Stimulated activated CD8-positive, alpha-beta memory T cell treated with anti-CD3 and anti-CD28 coated beads, Interleukin-15, amount 100 ng/mL, for 24 hours (primary cell): ENCODE results near the gene PSRC1.

Experiments used
- DNase-seq: peaks from one replicate; pipeline ENCODE4 v3.0.0-alpha.2; 2020; ENCODE audit warnings: low read depth

The PSRC1 gene

GRCh38 chr1:109247401-109248365 lies 35.3 kb downstream of the PSRC1 start:
- DNase-seq, result no peak

DNA sequence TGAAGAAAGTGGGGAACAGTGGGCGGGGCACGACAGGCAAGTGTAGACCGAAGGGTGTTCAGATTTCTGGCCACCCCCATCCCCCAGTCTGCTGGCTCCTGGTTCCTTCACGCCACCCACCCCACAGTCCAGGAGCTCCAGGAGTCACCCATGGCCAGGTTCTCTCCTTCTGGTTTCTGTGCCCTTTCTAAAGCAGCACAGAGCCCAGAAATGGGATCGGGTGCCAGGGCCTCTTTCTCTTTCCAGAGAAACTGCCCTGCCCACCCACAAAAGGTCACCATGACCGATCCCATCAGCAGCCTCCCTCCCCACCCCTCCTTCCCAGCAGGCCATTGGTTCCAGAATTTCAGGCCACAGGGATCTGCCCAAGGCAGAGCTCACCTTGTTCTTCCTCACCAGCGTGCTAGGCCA lies 36.8 kb downstream of the PSRC1 start:
- DNase-seq, result no peak

- no peak for DNase-seq
Measured at GRCh38 chr1:109243860-109244552, 38.9 kb downstream of the PSRC1 start.

DNA sequence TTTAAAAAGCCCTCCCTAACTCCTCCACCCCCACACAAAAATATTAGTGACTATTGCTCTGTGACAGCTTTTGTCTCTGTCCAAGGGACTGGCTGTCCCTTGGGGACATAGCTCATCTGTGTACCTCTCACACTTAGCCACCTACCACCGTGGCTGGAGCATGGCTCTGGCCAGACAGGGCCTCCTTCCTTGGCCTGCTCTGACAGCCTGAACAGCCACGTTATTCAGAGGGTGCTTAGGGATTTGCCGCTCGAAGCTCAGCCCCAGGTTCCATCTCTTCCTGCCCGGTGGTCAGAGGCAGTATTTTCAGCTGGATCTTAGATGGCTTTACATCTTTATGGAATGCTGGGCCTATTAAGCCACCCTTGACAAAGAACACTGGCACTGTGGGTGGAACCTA lies 39.7 kb downstream of the PSRC1 start:
- no peak for DNase-seq

DNA sequence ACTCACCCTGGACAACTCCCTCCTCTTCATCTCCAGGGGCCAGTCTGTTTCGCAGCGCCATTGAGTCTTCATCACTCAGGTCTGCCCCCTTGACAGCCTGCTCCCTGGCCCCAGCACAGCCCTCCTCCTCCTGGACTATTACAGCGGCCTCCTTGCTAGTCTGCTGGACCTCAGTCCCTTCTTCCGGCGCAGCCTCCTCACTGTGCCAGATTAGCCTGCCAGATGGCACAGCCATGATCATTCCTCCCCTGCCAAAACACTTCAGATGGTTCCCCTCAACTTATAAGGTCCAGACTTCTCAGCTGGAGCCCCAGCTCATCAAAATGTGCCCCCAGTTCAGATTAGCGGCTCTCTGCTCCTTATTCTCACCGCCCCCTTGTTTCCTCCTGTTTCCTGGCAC lies 40.6 kb downstream of the PSRC1 start:
- no peak for DNase-seq

DNA sequence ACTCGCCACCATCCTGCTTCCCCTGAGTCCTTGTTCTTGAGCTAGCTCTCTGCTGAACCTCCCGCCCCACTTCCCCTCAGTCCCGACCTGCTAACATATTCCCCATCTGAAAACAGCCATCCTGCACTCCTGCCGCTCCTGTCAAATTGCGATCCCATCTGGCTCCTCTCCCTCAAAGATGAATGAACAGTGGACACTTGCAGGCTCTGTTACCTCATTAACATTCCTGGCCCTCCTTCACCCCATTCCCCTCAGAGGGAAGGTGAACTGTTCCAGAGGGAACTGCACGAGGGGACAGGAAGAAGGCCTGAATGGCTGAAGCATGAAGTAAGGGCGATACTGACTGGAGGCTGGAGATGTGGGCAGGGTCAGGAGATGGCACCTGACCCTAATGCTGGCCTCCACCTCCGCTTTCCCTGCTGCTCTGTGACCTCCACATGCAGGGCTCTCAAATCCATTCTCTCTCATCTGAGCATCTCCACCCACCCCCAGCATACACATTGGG lies 41.1 kb downstream of the PSRC1 start:
- DNase-seq, result no peak

DNA sequence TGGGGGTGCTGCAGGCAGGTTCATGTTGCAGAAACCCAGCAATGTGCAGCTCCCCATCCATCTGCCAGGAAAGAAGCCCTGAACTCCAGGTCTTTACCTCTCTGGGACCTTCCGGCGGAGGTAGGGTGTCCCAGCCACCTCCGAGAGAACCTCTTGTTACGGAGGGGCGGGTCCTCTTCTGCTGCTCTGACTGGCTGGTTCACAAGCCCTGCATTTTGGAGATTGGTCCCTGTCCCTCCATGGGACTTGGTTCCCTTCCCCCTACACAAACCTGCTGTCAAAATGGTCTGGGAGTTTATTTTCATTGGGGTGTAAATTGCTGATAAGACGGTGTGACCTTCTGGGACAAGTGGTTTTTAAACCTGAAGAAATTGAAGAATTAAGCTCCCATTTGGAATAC lies 41.6 kb downstream of the PSRC1 start:
- no peak for DNase-seq

- DNase-seq, result no peak
Measured at GRCh38 chr1:109240158-109241152, 42.5 kb downstream of the PSRC1 start.

DNA sequence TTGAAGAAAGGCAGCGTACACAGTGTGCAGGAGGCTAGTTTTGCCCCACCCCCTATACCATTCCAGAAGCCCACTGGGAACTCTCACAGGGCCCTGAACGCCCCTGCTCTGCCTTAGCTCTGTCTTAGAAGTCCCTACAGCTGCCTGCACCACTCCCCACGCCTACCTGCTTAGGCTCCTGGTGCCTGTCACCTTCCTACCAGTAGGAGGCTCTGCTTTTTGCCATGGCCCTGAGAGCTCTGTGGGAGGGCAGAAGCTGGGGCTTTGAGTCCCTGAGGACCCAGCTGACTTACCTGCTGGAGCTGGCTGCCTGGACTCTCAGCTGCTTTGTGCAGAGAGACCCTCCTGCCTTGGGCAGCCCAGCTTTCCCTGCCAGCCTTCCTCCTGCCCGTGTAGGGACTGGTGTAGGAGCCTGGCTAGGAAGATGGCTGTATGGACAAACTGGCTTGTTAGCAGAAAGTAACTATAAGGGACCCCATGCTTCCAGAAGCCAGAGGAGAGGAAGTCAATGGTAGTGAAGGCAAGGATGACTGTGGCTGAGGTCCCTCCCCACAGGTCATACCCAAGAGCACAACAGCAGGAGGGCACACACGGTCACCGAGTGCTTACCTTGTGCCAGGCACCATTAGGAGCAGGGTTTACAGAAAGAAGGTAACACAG lies 43.4 kb downstream of the PSRC1 start:
- no peak for DNase-seq

GRCh38 chr1:109239047-109239408 lies 43.9 kb downstream of the PSRC1 start:
- DNase-seq, result no peak

GRCh38 chr1:109238382-109238781 lies 44.6 kb downstream of the PSRC1 start:
- DNase-seq, result no peak

DNA sequence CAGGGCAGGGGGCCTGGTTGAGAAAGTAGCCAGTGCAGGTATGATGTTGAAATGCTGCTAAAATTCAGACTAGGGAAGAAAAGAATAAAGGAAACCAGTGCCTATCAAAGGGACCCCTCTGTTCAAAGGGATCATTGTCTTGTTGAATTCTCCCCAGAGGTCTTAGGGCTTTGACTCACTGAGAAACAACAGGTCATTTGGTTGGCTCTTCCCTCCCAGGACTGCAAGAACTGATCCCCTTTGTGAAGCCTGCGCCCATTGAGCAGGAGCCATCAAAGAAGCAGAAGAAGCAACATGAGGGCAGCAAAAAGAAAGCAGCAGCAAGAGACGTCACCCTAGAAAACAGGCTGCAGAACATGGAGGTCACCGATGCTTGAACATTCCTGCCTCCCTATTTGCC lies 45.4 kb downstream of the PSRC1 start:
- DNase-seq, result no peak

DNA sequence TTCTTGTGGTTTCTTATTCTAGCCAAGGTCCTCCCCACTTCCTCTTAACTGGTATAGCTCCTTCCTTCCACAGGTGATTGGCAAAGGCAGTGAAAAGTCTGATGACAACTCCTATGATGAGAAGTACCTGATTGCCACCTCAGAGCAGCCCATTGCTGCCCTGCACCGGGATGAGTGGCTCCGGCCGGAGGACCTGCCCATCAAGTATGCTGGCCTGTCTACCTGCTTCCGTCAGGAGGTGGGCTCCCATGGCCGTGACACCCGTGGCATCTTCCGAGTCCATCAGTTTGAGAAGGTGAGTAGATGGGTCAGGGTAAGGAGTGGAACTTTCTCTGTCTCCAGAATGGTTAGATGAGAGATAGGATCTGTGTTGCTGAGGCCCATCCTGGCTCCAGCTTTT lies 47.8 kb downstream of the PSRC1 start:
- no peak for DNase-seq

- no peak for DNase-seq
Measured at GRCh38 chr1:109231066-109231465, 51.9 kb downstream of the PSRC1 start.
